GM12891 (cell line): ENCODE measurements around the gene ECPAS. TPM values are rescaled to one million over a fixed set of nuclear protein-coding genes. Genes with fewer than 3 reads are reported as not detected.
"Not testable (repeated sequence)": the region's sequence is repeated elsewhere in the genome, so short reads cannot be mapped to it uniquely, and the experiment has no call there.

ENCODE experiments used
- DNase-seq: peaks from one replicate; pipeline ENCODE4 v3.0.0; 2011; ENCODE audit warnings: low spot score; ENCODE audit not compliant: insufficient read length
- FAIRE-seq: peaks from 2 replicates; lab custom pipeline; 2011; peaks lifted over from hg19 to GRCh38; lab: Jason Lieb, UNC
- PAX5 ChIP-seq: IDR thresholded peaks from 2 replicates; pipeline ENCODE4 v1.6.1; 2011; ENCODE audit warnings: low read length, moderate library complexity, mild to moderate bottlenecking; ENCODE audit not compliant: insufficient read depth, severe bottlenecking
- POLR2A ChIP-seq: IDR thresholded peaks from 2 replicates; pipeline ENCODE4 v1.6.1; 2011; ENCODE audit warnings: low read depth, low read length, control low read depth
- POLR2AphosphoS5 ChIP-seq: IDR thresholded peaks from 2 replicates; pipeline ENCODE4 v1.6.1; 2011; ENCODE audit warnings: low read depth, low read length, control low read depth
- POU2F2 ChIP-seq: IDR thresholded peaks from 2 replicates; pipeline ENCODE4 v1.6.1; 2011; ENCODE audit warnings: low read depth, mild to moderate bottlenecking, control low read depth, low read length, moderate library complexity
- SPI1 ChIP-seq: IDR thresholded peaks from 2 replicates; pipeline ENCODE4 v1.6.1; 2011; ENCODE audit warnings: low read depth, low read length, control low read depth
- TAF1 ChIP-seq: IDR thresholded peaks from 2 replicates; pipeline ENCODE4 v1.6.1; 2011; ENCODE audit warnings: low read depth, low read length, control low read depth
- polyA plus RNA-seq: library from polyadenylated mRNA; unstranded; fragments of >200 nt; gene quantifications from one replicate; pipeline ENCODE4 v1.2.1, GENCODE V29; 2012; ENCODE audit warnings: low read depth, missing spikeins, inconsistent platforms; ENCODE audit not compliant: missing spikeins

The ECPAS gene
- 41.8 TPM for polyA plus RNA-seq

- TF ChIP-seq POU2F2 (peak; percentile 5; the same call in 1 of the 2 replicates), POLR2AphosphoS5 (peak; percentile 58; the same call in 1 of the 2 replicates), PAX5 (no peak), SPI1 (0 out of 2 replicates have a peak, but pooled peaks have one; percentile 30), TAF1 (peak; percentile 12), POLR2A (0 out of 2 replicates have a peak, but pooled peaks have one; percentile 52)
- FAIRE-seq (peak; percentile 79), DNase-seq (peak; percentile 78)
These were observed at the start of gene ECPAS for GRCh38 chr9:111483858-111484571. Gene ECPAS (minus strand): TSS chr9:111484383. CDS start chr9:111472918, 11,465 bp downstream.

GRCh38 chr9:111533099-111533790, 49.1 kb upstream of the ECPAS start:
- FAIRE-seq (no peak), DNase-seq (no peak)
- TF ChIP-seq PAX5 (no peak), POU2F2 (no peak), SPI1 (no peak)

GRCh38 chr9:111531716-111532115, 47.5 kb upstream of the ECPAS start:
- TF ChIP-seq POU2F2 = no peak
- no peak for TF ChIP-seq POLR2A
- no peak for TF ChIP-seq TAF1
- TF ChIP-seq SPI1 = no peak
- no peak for TF ChIP-seq POLR2AphosphoS5
- TF ChIP-seq PAX5 = no peak
- FAIRE-seq (no peak), DNase-seq (no peak)

- FAIRE-seq (no peak), DNase-seq (no peak)
- TF ChIP-seq POLR2A = no peak
- no peak for TF ChIP-seq SPI1
- no peak for TF ChIP-seq PAX5
- no peak for TF ChIP-seq POU2F2
- TF ChIP-seq POLR2AphosphoS5 = no peak
- TF ChIP-seq TAF1 = no peak
These were observed 45.6 kb upstream of the ECPAS start for GRCh38 chr9:111529787-111530186.

GRCh38 chr9:111527347-111527746, 43.2 kb upstream of the ECPAS start:
- no peak for TF ChIP-seq POLR2A
- no peak for TF ChIP-seq TAF1
- no peak for TF ChIP-seq POLR2AphosphoS5
- TF ChIP-seq POU2F2 = no peak
- TF ChIP-seq SPI1 = no peak
- TF ChIP-seq PAX5 = no peak
- DNase-seq (no peak), FAIRE-seq (no peak)

GRCh38 chr9:111525056-111525977, 41.1 kb upstream of the ECPAS start, which contains the start of gene ZNF483:
Gene ZNF483 (plus strand): TSS chr9:111525179. CDS start chr9:111527396, 2,217 bp downstream.
- DNase-seq (peak; percentile 59), FAIRE-seq (peak; percentile 81)
- TF ChIP-seq PAX5 (no peak), POLR2AphosphoS5 (no peak), TAF1 (no peak), SPI1 (no peak), POLR2A (no peak), POU2F2 (no peak)

- no peak for TF ChIP-seq TAF1
- DNase-seq = no peak
- FAIRE-seq = no peak
These were observed 40.5 kb upstream of the ECPAS start for GRCh38 chr9:111524731-111525055.

- DNase-seq = no peak
- peak; percentile 13 for FAIRE-seq
- TF ChIP-seq TAF1 (no peak), POLR2A (no peak), POLR2AphosphoS5 (no peak), SPI1 (no peak), PAX5 (no peak), POU2F2 (no peak)
These were observed 31.9 kb upstream of the ECPAS start for GRCh38 chr9:111516061-111516465.

GRCh38 chr9:111514967-111515366, 30.8 kb upstream of the ECPAS start:
- DNase-seq = no peak
- no peak for TF ChIP-seq SPI1
- no peak for TF ChIP-seq POLR2AphosphoS5
- no peak for TF ChIP-seq PAX5
- no peak for TF ChIP-seq TAF1
- no peak for FAIRE-seq

- FAIRE-seq, DNase-seq: not testable (repeated sequence)
These were observed 27.4 kb upstream of the ECPAS start for GRCh38 chr9:111511581-111511980.
